Nephron (organoid): ENCODE measurements around the gene PAQR3.

ENCODE experiments used
- H3K27ac Mint-ChIP-seq, 3 experiments: 2 replicates each; pipeline ENCODE4 v1.8.0; 2020; ENCODE audit warnings: mixed read lengths in 3 of 3, mild to moderate bottlenecking in 2 of 3, moderate library complexity in 1 of 3
- H3K27me3 Mint-ChIP-seq: 2 replicates; pipeline ENCODE4 v1.8.0; 2021; ENCODE audit warnings: low read depth, mild to moderate bottlenecking, moderate library complexity, mixed read lengths
- H3K36me3 Mint-ChIP-seq: 2 replicates; pipeline ENCODE4 v1.8.0; 2020; ENCODE audit warnings: low read depth, mixed read lengths
- H3K4me1 Mint-ChIP-seq: 2 replicates; pipeline ENCODE4 v1.8.0; 2020; ENCODE audit warnings: mixed read lengths
- H3K4me3 Mint-ChIP-seq, 3 experiments: 2 replicates each; pipeline ENCODE4 v1.8.0; 2020; ENCODE audit warnings: mild to moderate bottlenecking in 3 of 3, mixed read lengths in 3 of 3, moderate library complexity in 2 of 3
- H3K9me3 Mint-ChIP-seq: 2 replicates; pipeline ENCODE4 v1.8.0; 2020; ENCODE audit warnings: mixed read lengths
- TF ChIP-seq, protein P1 (sequence below), 3 experiments: fragments of 200-600 bp; sonication (generic); IDR thresholded peaks; one replicate each; pipeline ENCODE4 v1.5.0; 2021; ENCODE audit warnings: antibody characterized with exemption in 3 of 3; ENCODE audit not compliant: unreplicated experiment in 3 of 3

Gene PAQR3, protein sequence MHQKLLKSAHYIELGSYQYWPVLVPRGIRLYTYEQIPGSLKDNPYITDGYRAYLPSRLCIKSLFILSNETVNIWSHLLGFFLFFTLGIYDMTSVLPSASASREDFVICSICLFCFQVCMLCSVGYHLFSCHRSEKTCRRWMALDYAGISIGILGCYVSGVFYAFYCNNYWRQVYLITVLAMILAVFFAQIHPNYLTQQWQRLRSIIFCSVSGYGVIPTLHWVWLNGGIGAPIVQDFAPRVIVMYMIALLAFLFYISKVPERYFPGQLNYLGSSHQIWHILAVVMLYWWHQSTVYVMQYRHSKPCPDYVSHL

DNA sequence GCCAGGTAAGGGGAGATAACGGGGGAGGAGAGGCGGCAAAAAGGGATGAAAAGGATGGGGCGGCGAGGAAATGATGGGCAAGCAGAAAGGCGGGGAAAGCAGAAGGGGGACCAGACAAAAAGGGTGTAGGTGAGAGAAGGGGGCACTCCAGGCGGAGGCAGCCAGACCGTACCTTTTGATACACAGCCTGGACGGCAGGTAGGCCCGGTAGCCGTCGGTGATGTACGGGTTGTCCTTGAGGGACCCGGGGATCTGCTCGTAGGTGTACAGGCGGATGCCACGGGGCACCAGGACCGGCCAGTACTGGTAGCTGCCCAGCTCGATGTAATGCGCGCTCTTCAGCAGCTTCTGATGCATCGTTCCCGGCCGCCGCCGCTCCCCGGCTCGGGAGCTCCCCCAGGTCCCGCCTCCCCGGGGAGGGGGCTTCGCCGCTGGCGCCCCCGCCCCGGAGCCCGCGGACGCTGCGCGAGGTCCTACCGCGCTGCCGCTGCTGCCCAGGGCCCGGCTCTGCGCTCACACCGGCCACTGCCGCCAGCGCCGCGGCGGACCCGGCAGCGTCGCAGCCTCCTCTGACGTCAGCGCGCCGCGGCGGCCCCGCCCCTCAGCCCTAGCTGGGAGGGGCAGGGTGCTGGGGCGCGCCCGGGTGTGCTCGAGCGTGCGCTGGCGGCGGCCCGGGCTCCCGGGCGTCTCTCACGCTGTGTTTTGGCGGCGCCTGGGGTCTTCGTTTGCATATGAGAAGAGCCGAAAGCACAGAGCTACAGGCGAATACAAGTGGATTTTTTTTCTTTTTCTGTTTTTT lies at the start of gene PAQR3:
TSS of gene PAQR3 (minus strand) at position 571 of the 799 bp plus-strand sequence. CDS start at position 357, 214 bp downstream.
- TF ChIP-seq, protein P1, sequence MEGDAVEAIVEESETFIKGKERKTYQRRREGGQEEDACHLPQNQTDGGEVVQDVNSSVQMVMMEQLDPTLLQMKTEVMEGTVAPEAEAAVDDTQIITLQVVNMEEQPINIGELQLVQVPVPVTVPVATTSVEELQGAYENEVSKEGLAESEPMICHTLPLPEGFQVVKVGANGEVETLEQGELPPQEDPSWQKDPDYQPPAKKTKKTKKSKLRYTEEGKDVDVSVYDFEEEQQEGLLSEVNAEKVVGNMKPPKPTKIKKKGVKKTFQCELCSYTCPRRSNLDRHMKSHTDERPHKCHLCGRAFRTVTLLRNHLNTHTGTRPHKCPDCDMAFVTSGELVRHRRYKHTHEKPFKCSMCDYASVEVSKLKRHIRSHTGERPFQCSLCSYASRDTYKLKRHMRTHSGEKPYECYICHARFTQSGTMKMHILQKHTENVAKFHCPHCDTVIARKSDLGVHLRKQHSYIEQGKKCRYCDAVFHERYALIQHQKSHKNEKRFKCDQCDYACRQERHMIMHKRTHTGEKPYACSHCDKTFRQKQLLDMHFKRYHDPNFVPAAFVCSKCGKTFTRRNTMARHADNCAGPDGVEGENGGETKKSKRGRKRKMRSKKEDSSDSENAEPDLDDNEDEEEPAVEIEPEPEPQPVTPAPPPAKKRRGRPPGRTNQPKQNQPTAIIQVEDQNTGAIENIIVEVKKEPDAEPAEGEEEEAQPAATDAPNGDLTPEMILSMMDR (IDR thresholded peaks at IDR 0.05; ENCODE audit: unreplicated experiment in 3 of 3), result no peak
- peak within 1 kb of the TSS; percentile 93 to 94 (median 93) for H3K4me3 Mint-ChIP-seq
- no peaks in the 10 kb centered on the region for H3K36me3 Mint-ChIP-seq
- no peaks in the 10 kb centered on the region for H3K9me3 Mint-ChIP-seq
- H3K27ac Mint-ChIP-seq, result peak within 1 kb of the TSS; percentile 29 to 74 (median 39)
- H3K4me1 Mint-ChIP-seq, result peaks cover 14% of the 10 kb centered on the region
- H3K27me3 Mint-ChIP-seq, result peaks cover 14% of the 10 kb centered on the region

DNA sequence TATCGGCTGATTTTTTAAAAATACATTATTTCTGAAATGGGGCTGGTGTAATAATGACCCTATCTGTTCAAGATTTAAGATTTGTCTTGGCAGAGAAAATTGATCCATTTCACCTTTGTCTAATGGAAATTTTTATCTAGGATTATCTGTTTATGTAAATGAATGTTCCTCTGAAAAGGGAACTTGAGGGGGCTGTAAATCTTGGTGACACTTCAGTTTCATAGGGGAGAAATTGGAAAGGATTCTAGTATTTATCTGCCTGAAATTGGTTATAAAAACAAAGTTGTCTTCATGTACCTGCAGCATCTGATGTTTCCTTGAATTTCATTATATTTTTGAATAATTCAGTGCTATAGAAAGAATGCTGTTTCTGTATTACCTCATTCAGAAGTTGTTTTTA lies 48.4 kb upstream of the PAQR3 start:
- H3K9me3 Mint-ChIP-seq, result peaks cover 5% of the 10 kb centered on the region
- peaks cover 24% of the 10 kb centered on the region for H3K4me1 Mint-ChIP-seq
- H3K36me3 Mint-ChIP-seq, result no peaks in the 10 kb centered on the region
- no peak overlapping the region for H3K27ac Mint-ChIP-seq
- peaks cover 3% of the 10 kb centered on the region for H3K27me3 Mint-ChIP-seq
- TF ChIP-seq, protein P1 (IDR thresholded peaks at IDR 0.05; ENCODE audit: unreplicated experiment in 3 of 3), result no peak
- H3K4me3 Mint-ChIP-seq, result no peak overlapping the region

DNA sequence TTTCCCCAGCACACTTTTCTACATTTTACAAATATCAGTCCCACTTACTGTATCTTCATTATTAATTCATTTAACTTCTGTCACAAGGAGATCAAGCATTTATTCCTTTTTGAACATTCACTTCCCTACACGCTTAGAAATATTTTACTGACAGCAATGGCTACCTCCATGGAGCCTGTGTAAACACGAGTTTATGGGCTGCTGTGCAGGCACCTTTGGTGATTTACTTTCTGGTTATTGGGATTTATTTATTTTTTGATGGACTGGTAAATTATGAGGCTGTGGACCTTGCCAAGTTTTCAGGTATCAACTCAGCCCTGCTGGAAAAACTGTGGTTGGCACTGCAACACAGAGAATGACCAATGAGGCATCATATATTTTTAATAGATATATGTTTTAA lies 45.4 kb upstream of the PAQR3 start:
- TF ChIP-seq, protein P1 (IDR thresholded peaks at IDR 0.05; ENCODE audit: unreplicated experiment in 3 of 3), result no peak
- Mint-ChIP-seq H3K27ac (no peak overlapping the region), H3K9me3 (peaks cover 15% of the 10 kb centered on the region), H3K36me3 (no peaks in the 10 kb centered on the region), H3K27me3 (no peaks in the 10 kb centered on the region), H3K4me3 (no peak overlapping the region), H3K4me1 (peaks cover 13% of the 10 kb centered on the region)

DNA sequence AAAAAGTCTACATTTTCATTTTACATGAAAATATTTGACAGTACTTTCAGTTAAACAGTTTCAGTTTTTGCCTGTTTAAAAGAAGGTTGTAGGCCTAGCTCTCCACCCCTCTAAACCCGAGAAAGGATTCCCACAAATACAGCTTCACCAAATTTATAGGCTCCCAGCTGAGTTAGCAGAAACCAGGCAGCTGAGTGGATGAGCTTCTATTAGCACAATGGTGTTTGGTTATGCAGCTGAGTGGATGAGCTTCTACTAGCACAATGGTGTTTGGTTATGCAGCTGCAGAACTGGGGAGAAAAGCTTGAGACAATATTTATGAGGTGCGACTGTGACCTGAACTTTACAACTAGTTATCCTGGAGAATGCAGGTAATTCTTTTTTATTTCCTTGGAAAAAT lies 36.6 kb upstream of the PAQR3 start:
- Mint-ChIP-seq H3K27me3 (no peaks in the 10 kb centered on the region), H3K9me3 (peaks cover 13% of the 10 kb centered on the region), H3K4me3 (no peak overlapping the region), H3K27ac (peak overlapping the region in 2 of 3 experiments; percentile 28 to 70), H3K36me3 (no peaks in the 10 kb centered on the region), H3K4me1 (peaks cover 9% of the 10 kb centered on the region)
- TF ChIP-seq, protein P1 (IDR thresholded peaks at IDR 0.05; ENCODE audit: unreplicated experiment in 3 of 3), result no peak

DNA sequence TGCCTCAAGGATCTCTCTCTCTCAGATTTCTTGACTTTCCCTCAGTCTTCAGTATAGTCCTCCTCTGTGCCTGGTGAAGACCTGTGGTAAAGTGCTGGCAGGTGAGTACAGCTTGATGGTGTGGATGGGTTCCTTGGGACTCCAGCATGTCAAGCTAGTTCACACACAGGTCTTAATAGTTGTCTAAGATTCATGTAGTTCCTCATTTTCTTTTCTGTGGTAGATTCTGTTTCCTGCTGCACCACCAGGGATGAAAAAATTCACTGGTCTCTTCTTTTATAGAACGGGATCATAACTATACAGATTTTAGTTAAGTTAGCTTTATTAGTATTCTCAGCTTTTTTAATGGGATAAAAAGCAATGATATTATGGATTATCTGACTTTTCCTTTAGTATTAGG lies 32.5 kb upstream of the PAQR3 start:
- Mint-ChIP-seq H3K36me3 (no peaks in the 10 kb centered on the region), H3K27me3 (no peaks in the 10 kb centered on the region), H3K27ac (peak overlapping the region; percentile 47 to 85 (median 69)), H3K4me1 (peaks cover 12% of the 10 kb centered on the region), H3K9me3 (peaks cover 10% of the 10 kb centered on the region), H3K4me3 (no peak overlapping the region)
- TF ChIP-seq, protein P1 (IDR thresholded peaks at IDR 0.05; ENCODE audit: unreplicated experiment in 3 of 3), result no peak
